HG03442 (cell line): ENCODE results near the gene FMNL2.
A peak's percentile ranks its signal among the peaks of the same experiment; 100 is the strongest.

Experiments
- ATAC-seq: cut with Tn5 transposase; IDR thresholded peaks from one replicate; pipeline ENCODE4 v1.9.1; 2021; ENCODE audit warnings: mild to moderate bottlenecking, moderate library complexity; ENCODE audit not compliant: unreplicated experiment

The FMNL2 gene

DNA sequence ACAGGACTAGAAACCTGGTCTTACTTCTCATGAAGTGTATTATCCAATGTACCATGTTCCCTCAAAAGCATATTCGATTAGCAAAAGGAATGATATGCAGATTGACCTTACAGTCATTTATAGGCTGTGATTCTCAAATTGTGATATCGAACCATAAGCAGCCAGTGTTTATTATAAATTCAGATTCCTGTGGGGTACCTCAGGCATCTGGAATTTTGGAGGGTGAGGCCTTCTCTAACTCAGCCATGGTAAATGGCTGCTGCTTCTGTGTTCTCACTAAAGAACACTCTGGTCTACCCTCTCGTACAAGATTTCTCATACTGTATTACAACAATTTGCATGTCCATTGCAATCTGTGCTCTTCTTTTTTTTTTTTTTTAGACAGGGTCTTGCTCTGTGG lies 297.8 kb downstream of the FMNL2 start:
- ATAC-seq: no peak

DNA sequence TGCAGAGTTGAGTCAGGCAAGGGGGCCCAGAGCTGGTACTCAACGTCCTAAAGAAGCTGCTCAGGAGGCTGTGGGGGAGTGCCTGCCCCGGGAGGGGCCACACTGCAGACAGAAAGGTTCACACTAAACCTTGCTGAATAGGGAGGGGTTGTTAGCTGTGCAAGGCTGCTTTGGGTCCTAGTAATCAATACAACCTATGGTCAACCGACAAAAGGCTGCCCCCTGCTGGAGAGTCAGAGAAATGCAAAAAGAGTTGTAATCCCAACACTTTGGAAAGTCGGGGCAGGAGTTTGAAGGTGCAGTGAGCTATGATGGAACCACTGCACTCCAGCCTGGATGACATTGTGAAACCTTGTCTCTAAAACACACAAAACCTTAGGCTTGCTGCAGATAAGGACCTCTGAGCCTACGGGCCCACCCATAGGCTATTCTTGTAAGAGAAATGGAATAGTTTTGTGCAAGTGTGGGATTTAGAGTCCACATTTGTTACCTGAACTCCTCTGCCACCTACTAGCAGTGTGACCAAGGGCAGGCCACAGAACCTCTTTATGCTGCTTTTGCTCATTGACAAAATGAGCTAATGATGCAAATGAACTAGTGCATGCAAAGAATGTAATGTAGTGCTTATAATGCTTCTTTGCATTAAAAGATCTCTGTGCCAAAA lies 300.8 kb downstream of the FMNL2 start:
- ATAC-seq: no peak

DNA sequence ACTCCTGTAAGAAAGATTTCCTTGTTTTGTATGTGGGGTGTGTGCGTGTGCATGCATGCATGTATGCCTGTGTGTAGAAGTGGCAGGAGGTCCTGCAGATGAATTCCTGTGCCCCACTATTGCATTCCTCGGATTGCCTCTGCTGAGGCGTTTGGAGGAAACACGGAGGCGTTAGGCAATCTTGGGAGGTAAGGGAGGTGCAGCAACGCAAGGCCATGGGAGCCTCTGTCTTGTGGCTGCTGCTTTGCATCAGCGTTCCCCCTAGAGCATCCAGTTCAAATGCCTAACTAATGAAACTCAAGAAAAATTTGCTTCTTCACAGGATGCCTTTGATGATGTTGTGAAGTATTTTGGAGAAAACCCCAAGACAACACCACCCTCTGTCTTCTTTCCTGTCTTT lies 302.3 kb downstream of the FMNL2 start:
- ATAC-seq: no peak

DNA sequence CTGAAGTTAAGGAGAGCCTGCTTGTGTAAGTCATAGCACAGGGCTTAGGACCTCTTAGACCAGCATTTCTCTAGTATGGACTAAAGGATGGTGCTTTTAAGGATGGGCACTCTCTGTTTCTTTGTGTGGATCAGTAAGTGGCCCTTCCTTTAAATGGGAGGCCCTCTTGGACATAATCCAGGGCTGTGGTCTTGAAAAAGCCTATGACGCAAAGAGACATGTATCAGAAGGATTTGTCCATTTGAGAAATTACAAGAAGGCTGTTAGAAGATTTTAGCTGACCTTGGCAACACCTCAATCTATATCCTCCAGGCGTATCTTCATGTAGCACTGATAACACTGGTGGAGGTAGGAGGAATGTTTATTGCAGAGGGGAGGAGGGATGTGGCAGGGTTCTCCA lies 303.1 kb downstream of the FMNL2 start:
- no peak for ATAC-seq

DNA sequence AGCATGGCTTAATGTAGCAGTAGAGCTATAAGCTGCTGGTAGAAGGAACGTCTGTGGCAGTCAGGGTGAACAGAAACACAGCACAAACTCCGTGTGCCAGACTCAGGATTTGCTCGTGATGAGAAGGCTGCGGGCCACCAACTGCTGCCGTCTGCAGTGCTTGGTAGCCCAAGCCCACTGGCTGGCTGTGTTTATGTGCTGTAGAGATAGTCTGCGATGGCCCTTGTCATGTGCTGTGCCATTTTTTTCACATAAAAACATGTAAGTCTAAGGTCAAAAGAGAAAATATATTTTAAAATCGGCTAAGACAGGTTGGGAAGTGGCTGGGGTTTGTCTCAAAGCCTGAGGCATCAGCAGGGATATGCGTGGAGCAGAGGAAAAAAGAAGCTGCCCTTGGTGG lies 303.6 kb downstream of the FMNL2 start:
- ATAC-seq: no peak

DNA sequence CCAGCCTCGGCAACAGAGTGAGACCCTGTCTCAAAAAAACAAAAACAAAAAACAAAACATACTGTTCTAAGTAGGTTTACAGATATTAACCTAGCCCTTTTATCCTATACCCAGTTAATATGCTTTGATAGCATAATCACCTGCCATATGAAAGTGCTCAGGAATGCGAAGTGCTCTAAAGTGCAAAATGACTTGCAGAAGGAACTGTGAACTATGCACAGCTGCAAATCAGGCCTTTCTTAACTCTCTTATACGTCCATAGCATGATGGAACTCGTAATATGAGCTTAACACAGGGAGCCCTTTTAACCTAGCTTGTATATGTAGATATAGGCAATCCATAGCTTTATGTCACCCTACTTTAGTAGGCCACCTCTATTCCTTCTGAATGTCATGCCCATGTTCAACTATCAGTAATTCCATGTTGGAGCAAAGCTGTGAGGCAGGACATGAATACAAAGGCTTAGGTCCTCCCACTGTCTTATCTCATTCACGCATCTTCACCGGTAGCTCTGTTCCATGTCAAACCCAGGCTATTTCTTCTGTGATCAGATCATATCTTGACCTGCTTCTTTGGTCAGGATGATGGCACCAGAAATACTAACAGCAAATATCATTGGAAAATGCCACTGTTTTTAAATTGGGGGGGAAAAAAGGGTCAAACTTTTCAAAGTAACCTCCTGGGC lies 309.4 kb downstream of the FMNL2 start:
- no peak for ATAC-seq

DNA sequence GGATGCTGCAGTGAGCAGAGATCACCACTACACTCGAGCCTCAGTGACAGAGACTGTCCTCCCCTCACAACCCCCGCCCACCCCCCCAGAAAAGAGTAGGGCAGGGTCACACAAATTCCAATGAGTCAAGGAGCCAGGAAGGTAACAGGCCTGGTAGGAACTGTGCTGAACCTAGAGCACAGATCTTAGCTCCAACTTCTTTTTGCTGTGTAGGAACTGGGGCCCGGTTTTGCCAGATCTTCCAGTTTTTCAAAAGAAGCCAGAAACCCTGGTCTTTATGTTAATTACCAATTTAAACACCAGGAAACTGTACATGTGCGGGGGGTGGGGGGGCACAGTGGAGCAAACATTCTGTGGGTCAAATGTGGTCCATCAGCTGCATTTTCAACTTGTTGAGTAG lies 311.3 kb downstream of the FMNL2 start:
- ATAC-seq: no peak

DNA sequence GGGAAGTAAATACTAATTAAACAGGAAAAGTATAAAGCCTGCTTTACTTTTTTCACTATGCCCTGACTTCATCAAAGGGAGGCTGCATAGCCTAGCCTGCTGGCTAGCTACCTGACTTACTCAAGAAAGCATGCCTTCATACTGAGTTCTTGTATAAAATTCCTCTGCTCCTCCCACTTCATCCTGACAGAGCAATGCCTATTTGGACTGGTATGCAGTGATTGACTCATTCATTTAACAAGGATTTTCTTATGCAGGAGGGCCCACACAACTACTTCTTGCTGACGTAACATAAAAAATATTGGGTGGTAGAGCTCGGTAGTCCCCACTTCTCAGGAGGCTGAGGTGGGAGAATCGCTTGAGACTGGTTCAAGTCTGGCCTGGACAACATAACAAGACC lies 311.8 kb downstream of the FMNL2 start:
- no peak for ATAC-seq

DNA sequence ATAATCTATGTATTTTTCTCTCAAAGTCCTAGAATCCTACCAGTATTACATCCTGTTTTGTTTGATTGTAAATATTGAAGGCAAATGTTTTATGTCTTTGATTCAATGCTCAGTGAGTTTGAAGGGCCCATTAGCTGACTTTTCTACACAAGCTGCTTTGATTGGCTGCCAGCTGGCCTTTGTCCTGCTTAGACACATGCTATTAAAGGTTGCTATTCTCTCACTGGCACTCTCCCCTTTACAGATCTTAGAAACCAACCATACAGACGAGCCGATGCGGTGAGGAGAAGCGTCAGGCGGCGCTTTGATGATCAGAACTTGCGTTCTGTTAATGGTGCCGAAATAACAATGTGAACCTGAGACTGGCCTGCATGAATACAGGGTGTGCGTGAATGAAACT lies 312.6 kb downstream of the FMNL2 start:
- ATAC-seq: no peak

DNA sequence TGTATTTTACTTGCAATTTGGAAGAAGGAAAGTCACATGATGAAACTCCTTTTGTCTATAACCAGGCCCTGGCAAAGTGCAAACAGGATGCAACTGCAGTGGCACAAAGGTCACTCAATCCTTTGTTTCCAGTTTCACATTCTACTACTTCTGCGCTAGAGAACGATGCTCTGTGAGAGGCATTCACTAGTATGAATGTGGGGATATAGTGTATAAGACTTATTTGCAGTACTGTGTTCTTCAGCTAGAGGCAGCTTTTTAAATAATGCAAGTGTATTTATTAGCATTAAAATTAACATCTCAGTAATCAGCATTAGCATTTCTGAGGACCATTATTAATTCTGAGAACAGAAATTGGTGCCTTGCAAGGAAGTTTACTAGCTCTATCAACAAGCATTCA lies 313.4 kb downstream of the FMNL2 start:
- ATAC-seq: no peak

DNA sequence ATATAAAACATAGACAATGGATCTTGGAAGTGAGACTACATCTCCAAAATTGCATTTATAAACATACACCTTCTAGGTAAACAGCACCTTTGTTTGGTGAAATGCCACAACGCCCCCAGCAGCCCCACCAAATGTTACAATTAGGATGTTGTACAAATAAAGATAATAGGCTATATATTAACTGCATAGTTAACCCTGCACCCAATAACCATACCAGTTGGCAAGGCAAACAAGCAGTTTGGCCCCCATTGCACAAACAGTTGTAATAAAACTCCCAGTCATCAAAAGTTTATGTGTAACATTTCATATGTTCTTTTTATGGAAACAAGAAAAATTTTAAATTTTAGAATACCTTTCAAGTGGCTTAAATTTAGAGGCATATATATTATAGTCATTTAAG lies 315.0 kb downstream of the FMNL2 start:
- no peak for ATAC-seq

DNA sequence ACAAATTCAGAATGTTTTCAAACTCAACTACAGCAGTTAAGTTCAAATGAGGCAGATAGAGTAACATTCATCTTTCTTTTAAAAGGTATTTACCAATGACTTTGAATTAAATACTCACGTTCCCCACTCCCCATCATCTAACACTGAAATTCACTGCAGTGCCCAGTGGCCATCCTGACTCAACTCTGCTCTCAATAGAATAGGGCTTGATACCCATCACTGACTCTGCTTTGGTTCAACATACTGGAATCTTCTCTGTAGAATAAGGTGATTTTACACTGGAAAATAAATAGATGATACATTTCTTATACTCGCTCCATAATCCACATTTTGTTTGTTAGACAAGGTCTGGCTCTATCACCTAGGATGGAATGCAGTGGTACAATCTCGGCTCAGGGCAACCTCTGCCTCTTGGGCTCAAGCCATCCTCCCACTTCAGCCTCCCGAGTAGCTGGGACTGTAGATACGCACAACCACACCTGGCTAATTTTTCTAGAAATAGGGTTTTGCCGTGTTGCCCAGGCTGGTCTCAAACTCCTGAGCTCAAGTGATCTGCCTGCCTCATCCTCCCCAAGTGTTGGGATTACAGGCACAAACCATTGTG lies 315.9 kb downstream of the FMNL2 start:
- ATAC-seq: no peak

DNA sequence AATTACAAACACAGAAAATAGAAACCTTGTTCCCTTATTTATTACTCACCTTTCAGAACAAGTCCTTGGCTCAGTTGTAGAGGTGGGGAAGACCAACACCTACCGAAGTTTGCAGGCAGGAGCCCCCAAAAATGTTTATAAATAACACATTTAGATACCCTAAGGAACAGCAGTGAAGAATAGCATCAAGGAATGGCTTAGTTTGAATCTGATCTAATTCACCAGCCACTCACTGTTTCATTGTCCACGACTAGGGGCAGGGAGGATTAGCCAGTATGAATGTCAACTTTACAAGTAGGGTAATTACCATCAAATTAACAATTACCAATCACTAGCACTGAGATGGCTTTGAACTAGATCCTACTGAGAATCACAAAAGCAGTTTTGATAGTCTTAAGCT lies 316.9 kb downstream of the FMNL2 start:
- no peak for ATAC-seq

DNA sequence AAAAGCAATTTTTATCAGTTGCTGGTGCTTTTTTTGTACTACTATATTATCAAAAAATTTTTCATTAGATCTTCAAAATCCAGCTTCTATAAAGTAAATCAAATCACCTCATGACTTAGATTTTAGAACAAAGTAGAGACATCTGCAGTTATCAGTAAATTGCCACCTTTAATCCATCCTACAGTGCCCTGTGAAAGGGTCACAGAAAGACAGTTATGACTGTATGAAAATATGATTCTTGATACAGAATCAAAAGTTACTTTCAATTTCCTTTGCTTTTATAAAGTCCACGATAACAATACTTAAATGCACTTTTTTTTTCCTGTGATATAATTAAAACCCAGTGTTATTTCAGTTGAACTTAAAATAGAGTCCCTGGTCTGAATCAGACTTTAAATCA lies 320.9 kb downstream of the FMNL2 start:
- ATAC-seq: peak; percentile 52

DNA sequence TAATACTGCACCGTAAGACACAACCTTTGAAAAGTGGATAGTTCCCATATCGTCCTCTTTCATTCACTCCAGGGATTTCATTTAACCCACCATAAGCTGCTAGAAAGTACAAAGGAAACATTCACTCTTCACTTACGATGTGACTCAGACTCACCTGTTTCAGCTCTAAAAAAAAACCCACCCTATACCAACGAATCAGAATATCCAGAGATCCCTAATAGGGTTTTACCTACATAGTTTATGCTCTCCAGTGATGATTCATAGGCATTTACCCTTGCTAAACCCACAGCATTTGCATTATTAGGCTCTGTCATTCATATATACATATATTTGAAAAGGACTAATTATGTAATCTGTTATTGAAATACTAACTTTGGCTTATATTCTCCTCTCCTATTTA lies 322.1 kb downstream of the FMNL2 start:
- ATAC-seq: peak; percentile 85

DNA sequence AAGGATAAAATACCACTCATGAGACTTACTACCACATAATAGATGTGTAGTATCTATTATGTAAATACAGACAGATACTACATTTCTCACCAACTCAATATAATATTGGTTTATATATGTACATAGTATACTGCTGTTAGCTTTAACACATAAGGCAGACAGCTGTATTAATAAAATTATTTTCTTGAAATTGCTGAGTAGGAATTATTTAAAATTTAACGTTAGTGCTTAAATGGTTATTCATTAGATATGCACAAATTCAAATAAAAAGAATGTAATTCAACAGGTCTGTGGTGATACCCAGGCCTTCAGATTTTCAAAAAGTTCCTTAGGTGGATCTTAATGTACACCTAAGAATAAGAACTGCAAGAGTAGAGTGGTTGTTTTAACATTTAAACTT lies 323.2 kb downstream of the FMNL2 start:
- no peak for ATAC-seq

DNA sequence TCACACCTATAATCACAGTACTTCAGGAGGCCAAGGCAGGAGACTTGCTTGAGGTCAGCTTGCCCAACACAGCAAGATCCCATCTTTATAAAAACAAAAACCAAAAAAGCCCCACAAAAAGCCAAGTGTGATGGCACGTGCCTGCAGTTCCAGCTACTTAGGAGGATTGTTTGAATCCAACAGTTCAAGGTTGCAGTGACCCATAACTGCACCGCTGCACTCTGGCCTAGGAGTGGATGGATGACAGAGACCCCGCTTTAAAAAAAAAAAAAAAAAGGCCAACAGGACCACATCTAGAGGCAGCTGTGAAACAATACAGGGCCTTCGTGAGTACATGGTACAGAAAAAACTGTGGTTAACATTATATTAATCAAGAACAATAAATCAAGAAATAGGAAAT lies 326.1 kb downstream of the FMNL2 start:
- ATAC-seq: no peak

DNA sequence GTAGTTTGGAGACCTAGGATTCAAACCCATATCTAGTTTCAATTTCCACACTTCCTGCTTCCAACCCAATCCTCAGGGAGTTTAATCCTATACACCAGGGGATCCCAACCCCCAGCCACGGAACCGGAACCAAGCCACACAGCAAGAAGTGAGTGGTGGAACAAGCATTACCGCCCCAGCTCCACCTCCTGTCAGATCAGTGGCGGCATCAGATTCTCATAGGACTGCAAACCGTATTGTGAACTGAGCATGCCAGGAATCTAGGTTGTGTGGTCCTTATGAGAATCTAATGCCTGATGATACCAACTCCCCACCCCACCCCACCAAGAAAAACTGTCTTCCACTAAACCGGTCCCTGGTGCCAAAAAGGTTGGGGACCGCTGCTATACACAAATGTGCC lies 329.8 kb downstream of the FMNL2 start:
- ATAC-seq: no peak

DNA sequence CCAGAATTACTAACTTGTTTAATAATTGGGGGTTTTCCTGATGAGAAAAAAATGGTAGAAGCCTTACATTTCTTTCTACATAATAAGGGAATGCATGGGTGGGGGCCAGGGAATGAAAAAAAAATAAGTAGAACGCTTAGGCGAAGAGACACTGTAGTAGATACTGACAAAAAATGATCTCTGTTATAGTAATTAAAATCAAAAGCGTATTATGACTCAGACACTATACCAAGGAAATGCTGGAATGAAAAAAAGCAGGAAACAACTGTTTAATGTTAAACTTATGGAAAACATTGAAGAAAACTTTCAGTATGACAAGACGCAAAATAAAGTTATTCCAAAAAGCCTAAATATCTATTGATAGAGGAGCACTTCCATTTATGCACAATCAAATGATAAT lies 339.4 kb downstream of the FMNL2 start:
- no peak for ATAC-seq

DNA sequence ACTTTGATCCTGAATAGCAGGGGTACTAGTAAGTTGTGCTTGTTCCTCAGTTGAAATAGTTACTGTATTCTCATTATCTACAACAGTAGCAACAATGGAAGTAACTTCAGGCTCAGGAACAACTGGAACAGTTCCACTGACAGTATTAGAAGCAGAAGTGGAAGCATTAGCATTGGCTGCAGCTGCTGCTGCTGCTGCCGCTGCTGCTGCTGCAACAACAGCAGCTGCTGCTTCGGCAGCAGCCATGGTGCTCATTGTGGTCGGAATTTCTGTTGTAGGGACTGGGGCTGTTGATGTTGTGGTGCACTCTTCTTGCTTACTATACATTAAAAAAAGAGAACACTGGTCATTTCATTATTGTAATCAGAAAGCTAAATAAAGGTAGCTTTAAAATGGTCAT lies 341.5 kb downstream of the FMNL2 start:
- no peak for ATAC-seq

DNA sequence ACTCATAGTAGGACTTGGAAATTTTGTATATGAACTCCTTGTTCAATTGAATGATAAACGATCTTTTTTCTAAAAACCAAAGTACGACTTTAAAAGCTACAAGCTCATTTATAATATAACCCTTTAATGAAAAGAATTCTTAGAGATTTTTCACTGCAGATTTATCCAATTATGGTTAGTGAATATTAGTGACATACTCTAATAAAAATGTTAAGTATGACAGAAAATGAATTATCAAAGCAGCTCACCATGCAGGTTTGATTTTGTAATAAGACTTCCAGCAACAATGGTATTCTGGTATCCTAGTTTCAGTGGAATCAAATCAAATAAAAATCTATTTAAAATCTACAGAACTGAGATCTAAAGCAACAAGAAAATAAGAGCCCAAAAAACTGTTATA lies 343.8 kb downstream of the FMNL2 start:
- no peak for ATAC-seq

DNA sequence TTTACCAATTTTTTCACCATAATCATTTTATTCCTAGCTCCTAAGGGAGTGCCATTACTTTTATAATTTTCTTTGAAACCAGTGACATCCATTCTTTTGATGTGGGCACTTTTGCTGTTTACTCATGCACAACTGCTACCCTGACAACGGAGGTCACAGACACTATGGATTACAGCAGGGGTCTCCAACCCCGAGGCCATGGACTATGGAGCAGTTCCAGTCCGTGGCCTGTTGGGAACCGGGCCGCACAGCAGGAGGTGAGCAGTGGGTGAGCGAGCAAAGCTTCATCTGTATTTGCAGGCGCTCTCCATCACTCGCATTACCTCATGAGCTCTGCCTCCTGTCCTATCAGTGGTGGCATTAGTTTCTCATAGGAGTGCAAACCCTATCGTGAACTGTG lies 347.7 kb downstream of the FMNL2 start:
- no peak for ATAC-seq

DNA sequence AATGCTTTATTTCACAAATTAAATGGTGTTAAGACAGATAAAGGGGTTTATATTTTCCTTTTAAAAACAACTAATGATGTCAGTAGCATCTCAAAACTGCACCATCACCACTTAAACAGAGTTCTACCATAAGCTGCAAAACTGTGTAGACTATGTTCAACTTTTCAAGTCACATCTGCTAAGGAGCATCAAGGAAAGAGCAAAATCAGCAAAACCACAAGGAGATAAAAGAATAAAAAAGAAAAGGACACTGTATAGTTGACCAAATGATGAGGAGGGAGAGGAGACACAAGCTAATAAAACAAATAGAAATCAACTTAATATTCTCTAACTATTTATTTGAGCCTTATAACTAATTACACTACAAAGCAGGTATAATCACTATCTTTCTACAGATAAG lies 348.4 kb downstream of the FMNL2 start:
- ATAC-seq: no peak
